Neural crest cell (in vitro differentiated cells): Measurements from ENCODE around the gene XG. TPM values are rescaled to one million over a fixed set of nuclear protein-coding genes. Genes with fewer than 3 reads are reported as not detected.
"Not testable (repeated sequence)": the region's sequence is repeated elsewhere in the genome, so short reads cannot be mapped to it uniquely, and the experiment has no call there.

Experiments
- DNase-seq: peaks from one replicate; pipeline ENCODE4 v3.0.0; 2021; ENCODE audit warnings: low read depth, mixed read lengths, low spot score
- H3K27ac Mint-ChIP-seq: one replicate; pipeline ENCODE4 v1.8.0; 2021; ENCODE audit warnings: mild to moderate bottlenecking, mixed read lengths; ENCODE audit not compliant: unreplicated experiment
- H3K27me3 Mint-ChIP-seq: 2 replicates; pipeline ENCODE4 v1.8.0; 2021; ENCODE audit warnings: low read depth, mild to moderate bottlenecking, mixed read lengths
- H3K36me3 Mint-ChIP-seq: 2 replicates; pipeline ENCODE4 v1.8.0; 2021; ENCODE audit warnings: low read depth, mild to moderate bottlenecking, mixed read lengths
- H3K4me1 Mint-ChIP-seq: 2 replicates; pipeline ENCODE4 v1.8.0; 2021; ENCODE audit warnings: mixed read lengths
- H3K4me3 Mint-ChIP-seq: one replicate; pipeline ENCODE4 v1.8.0; 2021; ENCODE audit warnings: mild to moderate bottlenecking, mixed read lengths
- H3K9me3 Mint-ChIP-seq: 2 replicates; pipeline ENCODE4 v1.8.0; 2021; ENCODE audit warnings: mixed read lengths
- total RNA-seq: library from RNA; stranded (reverse); gene quantifications from 2 replicates; pipeline ENCODE4 v1.2.1, GENCODE V29; 2021
- TF ChIP-seq, protein P1 (sequence below): fragments of 200-600 bp; sonication (generic); conservative IDR thresholded peaks from 2 replicates; pipeline ENCODE4 v1.5.0; 2021; ENCODE audit warnings: antibody characterized with exemption, mild to moderate bottlenecking

The XG gene
- total RNA-seq, 1 donor from 2014 or later = not detected

- H3K27me3 Mint-ChIP-seq = peaks cover 2% of the 10 kb centered on the region
- H3K4me3 Mint-ChIP-seq = no peak overlapping the region
- TF ChIP-seq, protein P1, sequence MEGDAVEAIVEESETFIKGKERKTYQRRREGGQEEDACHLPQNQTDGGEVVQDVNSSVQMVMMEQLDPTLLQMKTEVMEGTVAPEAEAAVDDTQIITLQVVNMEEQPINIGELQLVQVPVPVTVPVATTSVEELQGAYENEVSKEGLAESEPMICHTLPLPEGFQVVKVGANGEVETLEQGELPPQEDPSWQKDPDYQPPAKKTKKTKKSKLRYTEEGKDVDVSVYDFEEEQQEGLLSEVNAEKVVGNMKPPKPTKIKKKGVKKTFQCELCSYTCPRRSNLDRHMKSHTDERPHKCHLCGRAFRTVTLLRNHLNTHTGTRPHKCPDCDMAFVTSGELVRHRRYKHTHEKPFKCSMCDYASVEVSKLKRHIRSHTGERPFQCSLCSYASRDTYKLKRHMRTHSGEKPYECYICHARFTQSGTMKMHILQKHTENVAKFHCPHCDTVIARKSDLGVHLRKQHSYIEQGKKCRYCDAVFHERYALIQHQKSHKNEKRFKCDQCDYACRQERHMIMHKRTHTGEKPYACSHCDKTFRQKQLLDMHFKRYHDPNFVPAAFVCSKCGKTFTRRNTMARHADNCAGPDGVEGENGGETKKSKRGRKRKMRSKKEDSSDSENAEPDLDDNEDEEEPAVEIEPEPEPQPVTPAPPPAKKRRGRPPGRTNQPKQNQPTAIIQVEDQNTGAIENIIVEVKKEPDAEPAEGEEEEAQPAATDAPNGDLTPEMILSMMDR = no peak
- no peaks in the 10 kb centered on the region for H3K36me3 Mint-ChIP-seq
- no peak for DNase-seq
- H3K9me3 Mint-ChIP-seq = no peaks in the 10 kb centered on the region
- no peak overlapping the region for H3K27ac Mint-ChIP-seq
- peaks cover 7% of the 10 kb centered on the region for H3K4me1 Mint-ChIP-seq
These were observed 13.7 kb downstream of the XG start for GRCh38 chrX:2765549-2765830.

DNA sequence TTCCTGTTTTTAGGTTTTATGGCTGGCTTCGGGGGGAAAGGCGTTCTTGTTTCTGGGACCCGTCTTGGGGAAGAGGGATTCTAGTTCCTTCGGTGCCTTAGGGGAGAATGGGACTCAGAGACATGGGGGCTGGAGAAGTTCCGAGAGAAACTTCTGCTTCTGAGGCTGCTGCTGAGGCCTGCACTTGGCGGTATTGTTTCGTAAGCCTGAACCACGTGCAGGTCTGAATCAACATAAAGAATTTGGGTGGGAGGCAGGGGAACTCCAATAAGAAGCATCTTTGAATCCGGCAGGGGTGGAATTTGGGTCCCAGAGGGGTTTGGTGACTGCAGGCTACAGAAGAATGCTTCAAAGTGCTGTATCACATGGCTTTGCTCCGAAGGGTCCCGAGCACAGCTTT is 15.1 kb downstream of the XG start:
- H3K4me1 Mint-ChIP-seq = peaks cover 7% of the 10 kb centered on the region
- H3K27me3 Mint-ChIP-seq = peaks cover 2% of the 10 kb centered on the region
- no peaks in the 10 kb centered on the region for H3K9me3 Mint-ChIP-seq
- no peak overlapping the region for H3K4me3 Mint-ChIP-seq
- H3K27ac Mint-ChIP-seq = no peak overlapping the region
- TF ChIP-seq, protein P1 = no peak
- no peaks in the 10 kb centered on the region for H3K36me3 Mint-ChIP-seq
- no peak for DNase-seq

DNA sequence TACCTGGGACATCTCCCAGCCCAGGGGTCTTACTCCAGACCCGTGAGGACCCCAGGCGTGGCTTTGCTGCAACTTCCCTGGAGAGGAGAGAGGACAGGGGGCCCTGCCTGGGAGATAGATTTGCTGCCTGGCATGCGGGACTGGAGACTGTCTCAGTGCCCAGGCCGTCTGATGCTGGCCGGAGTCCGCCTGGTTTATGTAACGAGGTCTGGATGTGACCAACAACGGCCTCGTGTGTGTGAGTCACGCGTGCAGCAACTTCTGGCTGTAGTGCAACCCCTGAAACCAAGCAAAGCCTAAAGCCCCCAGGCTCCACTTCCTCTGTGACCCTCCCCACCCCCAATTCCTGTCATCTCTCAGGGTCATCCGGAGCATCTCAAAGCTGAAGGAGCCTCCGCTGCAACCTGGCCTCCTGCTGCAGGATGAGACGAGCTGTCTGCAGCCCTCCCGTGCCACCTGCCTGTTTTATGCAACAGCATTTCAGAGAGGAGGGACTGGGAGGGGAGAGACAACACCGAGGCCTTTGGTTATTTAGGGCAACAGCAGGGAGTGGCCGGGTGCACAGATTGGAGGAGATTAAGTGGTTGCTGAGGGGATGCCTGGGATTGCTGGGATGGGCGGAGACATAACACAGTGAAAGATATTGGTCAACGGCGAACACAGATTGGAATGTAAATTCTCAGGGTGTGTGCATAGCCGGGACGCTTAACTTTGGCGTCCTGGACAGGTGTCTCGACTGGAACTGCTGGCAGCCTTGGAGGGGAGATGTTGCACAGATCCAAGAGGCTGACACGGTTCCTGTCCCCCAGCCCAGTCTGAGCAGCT is 16.0 kb downstream of the XG start:
- Mint-ChIP-seq H3K27me3 (peaks cover 5% of the 10 kb centered on the region), H3K27ac (no peak overlapping the region), H3K36me3 (no peaks in the 10 kb centered on the region), H3K4me3 (no peak overlapping the region), H3K9me3 (no peaks in the 10 kb centered on the region), H3K4me1 (peaks cover 7% of the 10 kb centered on the region)
- no peak for DNase-seq
- TF ChIP-seq, protein P1 = no peak

- Mint-ChIP-seq H3K27ac (no peak overlapping the region), H3K36me3 (no peaks in the 10 kb centered on the region), H3K4me1 (peaks cover 7% of the 10 kb centered on the region), H3K9me3 (peaks cover 2% of the 10 kb centered on the region), H3K4me3 (no peak overlapping the region), H3K27me3 (peaks cover 11% of the 10 kb centered on the region)
- TF ChIP-seq, protein P1 = no peak
- no peak for DNase-seq
These were observed 17.8 kb downstream of the XG start for GRCh38 chrX:2769615-2770014.

- not testable (repeated sequence) for H3K4me1 Mint-ChIP-seq, DNase-seq, H3K27ac Mint-ChIP-seq, H3K9me3 Mint-ChIP-seq, H3K36me3 Mint-ChIP-seq, H3K4me3 Mint-ChIP-seq
- H3K27me3 Mint-ChIP-seq = peaks cover 11% of the 10 kb centered on the region
These were observed 21.6 kb downstream of the XG start for GRCh38 chrX:2773166-2774055.

GRCh38 chrX:2774057-2774456 is 22.2 kb downstream of the XG start:
- no peak overlapping the region for H3K27ac Mint-ChIP-seq
- H3K27me3 Mint-ChIP-seq = peaks cover 9% of the 10 kb centered on the region
- TF ChIP-seq, protein P1 = no peak
- no peak for DNase-seq
- no peak overlapping the region for H3K4me3 Mint-ChIP-seq
- no peaks in the 10 kb centered on the region for H3K36me3 Mint-ChIP-seq
- peaks cover 4% of the 10 kb centered on the region for H3K9me3 Mint-ChIP-seq
- H3K4me1 Mint-ChIP-seq = no peaks in the 10 kb centered on the region
